PC-3 (cell line): ENCODE results near the gene PFKFB1. TPM values are rescaled to one million over a fixed set of nuclear protein-coding genes. Genes with fewer than 3 reads are reported as not detected.

Experiments used
- ATAC-seq: fragments of 200-7000 bp; cut with Tn5 transposase; 2 replicates; pipeline ENCODE4 v1.9.1; 2020; ENCODE audit warnings: mild to moderate bottlenecking, moderate library complexity
- BruUV-seq: library from RNA; stranded (reverse); fragments of 400-500 nt; replicated peaks from 2 replicates; lab custom pipeline; 2021; lab: Mats Ljungman, UMichigan
- CTCF ChIA-PET: fragments of 300-600 bp; sonication (Branson Sonifier 250); formaldehyde crosslinking; loops from one replicate; lab custom pipeline; 2022; ENCODE audit warnings: antibody characterized with exemption; lab: Charles Lee
- POLR2A ChIA-PET: fragments of 300-600 bp; sonication (Branson Sonifier 250); formaldehyde crosslinking; loops from one replicate; lab custom pipeline; 2022; ENCODE audit warnings: antibody characterized with exemption; ENCODE audit not compliant: unreplicated experiment; lab: Charles Lee
- DNase-seq: peaks from one replicate; pipeline ENCODE4 v3.0.0-alpha.2; 2015
- H2AFZ ChIP-seq: fragments of 300-600 bp; sonication (generic); 2 replicates; pipeline ENCODE4 v1.6.0; 2016; ENCODE audit warnings: antibody characterized with exemption, low read length
- H3F3A ChIP-seq: fragments of 300-600 bp; sonication (generic); one replicate; pipeline ENCODE4 v1.6.0; 2017; ENCODE audit warnings: antibody characterized with exemption, low read length, control low read depth, mild to moderate bottlenecking; ENCODE audit not compliant: unreplicated experiment
- H3K27ac ChIP-seq: fragments of 300-600 bp; sonication (generic); 2 replicates; pipeline ENCODE4 v1.5.1; 2016; ENCODE audit warnings: mild to moderate bottlenecking, low read length
- H3K27me3 ChIP-seq: fragments of 300-600 bp; sonication (generic); 2 replicates; pipeline ENCODE4 v1.6.1; 2016; ENCODE audit warnings: low read length, mixed read lengths
- H3K36me3 ChIP-seq: fragments of 300-600 bp; sonication (generic); 2 replicates; pipeline ENCODE4 v1.6.1; 2016; ENCODE audit warnings: low read depth, mixed run types, low read length, mixed read lengths
- H3K4me1 ChIP-seq: fragments of 300-600 bp; sonication (generic); 2 replicates; pipeline ENCODE4 v1.5.1; 2016; ENCODE audit warnings: low read length; ENCODE audit not compliant: insufficient read depth
- H3K4me2 ChIP-seq: fragments of 300-600 bp; sonication (generic); 2 replicates; pipeline ENCODE4 v1.6.0; 2016; ENCODE audit warnings: low read length
- H3K4me3 ChIP-seq: fragments of 300-600 bp; sonication (generic); 2 replicates; pipeline ENCODE4 v1.5.1; 2016; ENCODE audit warnings: mild to moderate bottlenecking, low read length, mixed read lengths
- H3K79me2 ChIP-seq: fragments of 300-600 bp; sonication (generic); 2 replicates; pipeline ENCODE4 v1.6.1; 2017; ENCODE audit warnings: low read length, mixed read lengths
- H3K9ac ChIP-seq: fragments of 300-600 bp; sonication (generic); 2 replicates; pipeline ENCODE4 v1.6.0; 2016; ENCODE audit warnings: mild to moderate bottlenecking, low read length
- H3K9me2 ChIP-seq: fragments of 300-600 bp; sonication (generic); replicated peaks from 2 replicates; pipeline ENCODE4 v1.6.1; 2016; ENCODE audit warnings: mixed run types, low read length, mixed read lengths
- H3K9me3 ChIP-seq: fragments of 300-600 bp; sonication (generic); 2 replicates; pipeline ENCODE4 v1.6.1; 2016; ENCODE audit warnings: low read length, mixed read lengths
- H4K20me1 ChIP-seq: fragments of 300-600 bp; sonication (generic); 2 replicates; pipeline ENCODE4 v1.6.1; 2016; ENCODE audit warnings: low read length, mixed read lengths
- CTCF ChIP-seq: fragments of 300-600 bp; sonication (generic); conservative IDR thresholded peaks from 2 replicates; pipeline ENCODE4 v1.5.1; 2017; ENCODE audit warnings: antibody characterized with exemption, low read depth, mild to moderate bottlenecking, low read length
- EZH2 ChIP-seq: fragments of 300-600 bp; sonication (generic); IDR thresholded peaks from one replicate; pipeline ENCODE4 v1.6.1; 2017; ENCODE audit warnings: antibody characterized with exemption, mild to moderate bottlenecking, low read length; ENCODE audit not compliant: unreplicated experiment
- EZH2phosphoT487 ChIP-seq: fragments of 300-600 bp; sonication (generic); IDR thresholded peaks from 2 replicates; pipeline ENCODE4 v1.6.1; 2018; ENCODE audit warnings: mild to moderate bottlenecking, antibody characterized with exemption, low read length, borderline replicate concordance
- intact Hi-C: fragments of 100-400 bp; cut with micrococcal nuclease; formaldehyde crosslinking; loops from 2 replicates; pipeline ENCODE4 v1.9.0; 2023
- total RNA-seq: library from RNA; depleted of rRNA; stranded (reverse); fragments of >200 nt; gene quantifications from 2 replicates; pipeline ENCODE4 v1.2.3, GENCODE V29; 2014

Gene PFKFB1
- total RNA-seq, 1 experiment from 2014 or later = 0.22 TPM

DNA sequence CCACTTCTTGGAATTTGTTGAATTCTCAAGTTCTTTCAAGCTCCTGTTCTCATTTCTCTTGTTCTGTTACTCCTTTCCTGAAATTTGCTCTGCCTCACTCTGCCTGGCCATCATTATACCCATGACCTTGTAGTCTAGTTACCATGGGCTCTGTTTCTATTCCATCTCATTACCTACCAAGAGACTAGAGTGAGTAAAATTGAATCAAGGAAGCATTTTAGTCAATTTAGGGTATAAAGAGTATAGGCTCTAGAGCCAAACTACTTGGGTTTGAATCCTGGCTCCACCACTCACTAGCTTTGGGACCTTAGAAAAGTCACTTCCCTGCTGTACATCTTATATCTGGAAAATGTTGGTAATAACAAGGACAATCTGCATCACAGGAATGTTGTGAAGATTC lies 34.6 kb upstream of the PFKFB1 start:
- H4K20me1 ChIP-seq = no peaks in the 10 kb centered on the region
- H3K27ac ChIP-seq = no peak overlapping the region
- POLR2A ChIA-PET = no interaction called here
- intact Hi-C loops = no loop called here
- H3K4me1 ChIP-seq = peaks cover 14% of the 10 kb centered on the region
- no peaks in the 10 kb centered on the region for H3K79me2 ChIP-seq
- TF ChIP-seq EZH2 = no peak
- TF ChIP-seq EZH2phosphoT487 = no peak
- no peak for TF ChIP-seq CTCF
- CTCF ChIA-PET = no interaction called here
- H3K9me3 ChIP-seq = no peaks in the 10 kb centered on the region
- no peak for DNase-seq
- H3K4me3 ChIP-seq = no peak overlapping the region
- H3K9me2 ChIP-seq = no peaks in the 10 kb centered on the region
- no peaks in the 10 kb centered on the region for H3K36me3 ChIP-seq
- no peak overlapping the region for H3K4me2 ChIP-seq
- no TSS peak for BruUV-seq
- H3K27me3 ChIP-seq = no peaks in the 10 kb centered on the region
- H2AFZ ChIP-seq = no peak overlapping the region
- ATAC-seq = no peak
- H3K9ac ChIP-seq = no peak overlapping the region
- H3F3A ChIP-seq = no peaks in the 10 kb centered on the region

- ChIA-PET POLR2A (no interaction called here), CTCF (no interaction called here)
- no TSS peak for BruUV-seq
- Histone ChIP-seq H3K4me3 (no peak overlapping the region), H3K27ac (no peak overlapping the region), H4K20me1 (no peaks in the 10 kb centered on the region), H3K27me3 (no peaks in the 10 kb centered on the region), H2AFZ (no peak overlapping the region), H3F3A (no peaks in the 10 kb centered on the region), H3K79me2 (no peaks in the 10 kb centered on the region), H3K9me3 (no peaks in the 10 kb centered on the region), H3K9ac (no peak overlapping the region), H3K4me1 (peaks cover 14% of the 10 kb centered on the region), H3K4me2 (no peak overlapping the region), H3K36me3 (no peaks in the 10 kb centered on the region), H3K9me2 (no peaks in the 10 kb centered on the region)
- TF ChIP-seq EZH2phosphoT487 (no peak), EZH2 (no peak), CTCF (no peak)
- no peak for ATAC-seq
- DNase-seq = no peak
- intact Hi-C loops = no loop called here
Measured at GRCh38 chrX:55028040-55028439, 34.1 kb upstream of the PFKFB1 start.

GRCh38 chrX:55026840-55027239 lies 32.9 kb upstream of the PFKFB1 start:
- Histone ChIP-seq H4K20me1 (no peaks in the 10 kb centered on the region), H3K9me2 (no peaks in the 10 kb centered on the region), H3K27ac (peak overlapping the region; percentile 35; the same call in 1 of the 2 replicates), H3K9me3 (no peaks in the 10 kb centered on the region), H3K4me2 (no peak overlapping the region), H3K4me1 (peaks cover 14% of the 10 kb centered on the region), H3K36me3 (no peaks in the 10 kb centered on the region), H3K4me3 (no peak overlapping the region), H3K27me3 (no peaks in the 10 kb centered on the region), H3F3A (no peaks in the 10 kb centered on the region), H3K79me2 (no peaks in the 10 kb centered on the region), H2AFZ (no peak overlapping the region), H3K9ac (no peak overlapping the region)
- DNase-seq (no peak), ATAC-seq (no peak)
- CTCF ChIA-PET = no interaction called here
- no TSS peak for BruUV-seq
- intact Hi-C loops = no loop called here
- TF ChIP-seq EZH2phosphoT487 (no peak), EZH2 (no peak), CTCF (no peak)
- POLR2A ChIA-PET = no interaction called here
